Measurements from ENCODE around the gene TLE3. TPM values are rescaled to one million over a fixed set of nuclear protein-coding genes. Genes with fewer than 3 reads are reported as not detected.
"Not testable (repeated sequence)": the region's sequence is repeated elsewhere in the genome, so short reads cannot be mapped to it uniquely, and the experiment has no call there.

Gene TLE3
- total and polyA plus RNA-seq, 11 donors: 4.8 to 49.6 (median 16.4) TPM

- H3K27me3 ChIP-seq: peaks cover 0 to 23% (median 0%) of the 10 kb centered on the region in 9 donors
- peak overlapping the region in 2 of 12 donors; percentile 19 to 73 for H3K27ac ChIP-seq
- DNase-seq: no peak
- TF ChIP-seq POLR2A (IDR thresholded peaks at IDR 0.05) (no peak), CTCF (IDR thresholded peaks at IDR 0.05) (no peak)
- peak in 1 of 4 donors; percentile 5 for ATAC-seq
- H3K4me3 ChIP-seq: peak overlapping the region in 6 of 12 donors; percentile 4 to 32 (median 12)
- 87 to 96% (median 91%) methylated on average over 10 of the region's 10 CpGs for WGBS, 4 donors
- no peaks in the 10 kb centered on the region for H3K36me3 ChIP-seq
- peaks cover 0 to 41% (median 26%) of the 10 kb centered on the region in 12 donors for H3K4me1 ChIP-seq
- intact Hi-C loops (cut with DNase I): no loop called here
- no peaks in the 10 kb centered on the region for H3K9me3 ChIP-seq
Observed at GRCh38 chr15:70141376-70142071, 43.8 kb upstream of the TLE3 start.

GRCh38 chr15:70140543-70141375, 43.0 kb upstream of the TLE3 start:
- 40 to 57% (median 47%) methylated on average over 8 to 12 of the region's 12 CpGs for WGBS, 4 donors
- intact Hi-C loops (cut with DNase I): no loop called here

GRCh38 chr15:70140025-70140542, 42.4 kb upstream of the TLE3 start:
- H3K27me3 ChIP-seq: peaks cover 0 to 23% (median 0%) of the 10 kb centered on the region in 9 donors
- H3K36me3 ChIP-seq: no peaks in the 10 kb centered on the region
- WGBS, 4 donors: 79 to 93% (median 89%) methylated on average over 5 of the region's 5 CpGs
- H3K4me1 ChIP-seq: peaks cover 0 to 41% (median 26%) of the 10 kb centered on the region in 12 donors
- ATAC-seq: no peak
- TF ChIP-seq CTCF (IDR thresholded peaks at IDR 0.05) (no peak), POLR2A (IDR thresholded peaks at IDR 0.05) (no peak)
- intact Hi-C loops (cut with DNase I): no loop called here
- no peak overlapping the region for H3K4me3 ChIP-seq
- H3K27ac ChIP-seq: no peak overlapping the region
- H3K9me3 ChIP-seq: no peaks in the 10 kb centered on the region
- no peak for DNase-seq

More at GRCh38 chr15:70140543-70141375, 43.0 kb upstream of the TLE3 start:
- TF ChIP-seq POLR2A (IDR thresholded peaks at IDR 0.05): no peak
- no peak for TF ChIP-seq CTCF (IDR thresholded peaks at IDR 0.05)
- Histone ChIP-seq H3K27me3 (peaks cover 0 to 21% (median 0%) of the 10 kb centered on the region in 9 donors), H3K9me3 (no peaks in the 10 kb centered on the region), H3K4me3 (peak overlapping the region in 6 of 12 donors; percentile 4 to 32 (median 12)), H3K36me3 (no peaks in the 10 kb centered on the region), H3K4me1 (peaks cover 0 to 41% (median 26%) of the 10 kb centered on the region in 12 donors), H3K27ac (peak overlapping the region in 2 of 12 donors; percentile 19 to 73)
- ATAC-seq (peak in 3 of 4 donors; percentile 18 to 70 (median 26)), DNase-seq (no peak)

- no peak for TF ChIP-seq POLR2A (IDR thresholded peaks at IDR 0.05)
- TF ChIP-seq CTCF (IDR thresholded peaks at IDR 0.05): no peak
- ATAC-seq (no peak), DNase-seq (no peak)
- intact Hi-C loops (cut with DNase I): no loop called here
- Histone ChIP-seq H3K4me1 (peaks cover 0 to 36% (median 29%) of the 10 kb centered on the region in 12 donors), H3K27me3 (peaks cover 0 to 23% (median 0%) of the 10 kb centered on the region in 9 donors), H3K27ac (no peak overlapping the region), H3K4me3 (no peak overlapping the region), H3K9me3 (no peaks in the 10 kb centered on the region), H3K36me3 (no peaks in the 10 kb centered on the region)
- WGBS, 4 donors: 92 to 100% (median 94%) methylated on average over 2 to 4 of the region's 4 CpGs
Observed at GRCh38 chr15:70137967-70138366, 40.2 kb upstream of the TLE3 start.

- H3K27ac ChIP-seq; H3K4me3 ChIP-seq; DNase-seq; H3K36me3 ChIP-seq; intact Hi-C loops (cut with DNase I); H3K9me3 ChIP-seq; ATAC-seq: not testable (repeated sequence)
- 96 to 100% (median 98%) methylated on average over 1 of the region's 1 CpG for WGBS, 4 donors
- peaks cover 0 to 35% (median 27%) of the 10 kb centered on the region in 12 donors for H3K4me1 ChIP-seq
- peaks cover 0 to 23% (median 0%) of the 10 kb centered on the region in 9 donors for H3K27me3 ChIP-seq
Observed at GRCh38 chr15:70137021-70137420, 39.3 kb upstream of the TLE3 start.
